WTC11 (cell line): ENCODE results near the gene PTPRN2. TPM values are rescaled to one million over a fixed set of nuclear protein-coding genes. Genes with fewer than 3 reads are reported as not detected.

ENCODE experiments used
- ATAC-seq: fragments of 200-7000 bp; cut with Tn5 transposase; 2 replicates; pipeline ENCODE4 v1.10.0; 2021; ENCODE audit warnings: mild to moderate bottlenecking, moderate library complexity
- CTCF ChIA-PET: fragments of 300-600 bp; sonication (Branson Sonifier 250); formaldehyde crosslinking; loops from one replicate; lab custom pipeline; 2021; ENCODE audit warnings: antibody characterized with exemption; lab: Charles Lee
- POLR2A ChIA-PET: fragments of 350-600 bp; sonication (Branson Sonifier 250); formaldehyde crosslinking; loops from one replicate; lab custom pipeline; 2021; ENCODE audit warnings: antibody characterized with exemption; lab: Charles Lee
- DNase-seq: peaks from one replicate; pipeline ENCODE4 v3.0.0; 2021; ENCODE audit warnings: low spot score
- H3K27ac Mint-ChIP-seq: 2 replicates; pipeline ENCODE4 v1.8.0; 2021; ENCODE audit warnings: mixed read lengths
- H3K27me3 Mint-ChIP-seq: 2 replicates; pipeline ENCODE4 v1.8.0; 2021; ENCODE audit warnings: low read depth, mild to moderate bottlenecking, moderate library complexity, mixed read lengths
- H3K36me3 Mint-ChIP-seq: 2 replicates; pipeline ENCODE4 v1.8.0; 2021; ENCODE audit warnings: mixed read lengths
- H3K4me1 Mint-ChIP-seq: 2 replicates; pipeline ENCODE4 v1.8.0; 2022; ENCODE audit warnings: mixed read lengths
- H3K4me3 Mint-ChIP-seq: 2 replicates; pipeline ENCODE4 v1.8.0; 2021; ENCODE audit warnings: mild to moderate bottlenecking, moderate library complexity, mixed read lengths
- H3K9me3 Mint-ChIP-seq: 2 replicates; pipeline ENCODE4 v1.8.0; 2021; ENCODE audit warnings: mixed read lengths
- ATF1 ChIP-seq: sonication (generic); formaldehyde crosslinking; IDR thresholded peaks from 2 replicates; pipeline ENCODE4 v1.8.1; 2023; ENCODE audit warnings: mild to moderate bottlenecking, moderate library complexity, missing genetic modification reagents
- CBFB ChIP-seq: sonication (generic); formaldehyde crosslinking; IDR thresholded peaks from 2 replicates; pipeline ENCODE4 v1.8.1; 2022; ENCODE audit warnings: mild to moderate bottlenecking, low read depth, missing genetic modification reagents
- EMX1 ChIP-seq: fragments of 250-450 bp; sonication (Bioruptor Pico); IDR thresholded peaks from 2 replicates; pipeline ENCODE4 v1.8.0; 2021; ENCODE audit warnings: mild to moderate bottlenecking
- GABPB1 ChIP-seq: sonication (generic); formaldehyde crosslinking; IDR thresholded peaks from 2 replicates; pipeline ENCODE4 v1.8.1; 2023; ENCODE audit warnings: mild to moderate bottlenecking, missing genetic modification reagents
- GRHL2 ChIP-seq: fragments of 250-450 bp; sonication (Bioruptor Pico); IDR thresholded peaks from 2 replicates; pipeline ENCODE4 v1.8.0; 2022; ENCODE audit warnings: mild to moderate bottlenecking, moderate library complexity; ENCODE audit not compliant: insufficient replicate concordance, severe bottlenecking
- KAT7 ChIP-seq: sonication (generic); formaldehyde crosslinking; IDR thresholded peaks from 2 replicates; pipeline ENCODE4 v1.8.1; 2023; ENCODE audit warnings: missing genetic modification reagents, mild to moderate bottlenecking, borderline replicate concordance
- RORB ChIP-seq: fragments of 250-450 bp; sonication (Bioruptor Pico); IDR thresholded peaks from 2 replicates; pipeline ENCODE4 v1.9.0; 2021; ENCODE audit warnings: mild to moderate bottlenecking
- STAT6 ChIP-seq: sonication (generic); formaldehyde crosslinking; conservative IDR thresholded peaks from 2 replicates; pipeline ENCODE4 v1.8.1; 2023; ENCODE audit warnings: mild to moderate bottlenecking, low read depth, missing genetic modification reagents, moderate library complexity
- TEAD1 ChIP-seq: sonication (generic); formaldehyde crosslinking; IDR thresholded peaks from 2 replicates; pipeline ENCODE4 v1.8.0; 2022; ENCODE audit warnings: mild to moderate bottlenecking, missing genetic modification reagents
- ZBTB21 ChIP-seq: sonication (generic); formaldehyde crosslinking; IDR thresholded peaks from 2 replicates; pipeline ENCODE4 v1.8.1; 2023; ENCODE audit warnings: mild to moderate bottlenecking, missing genetic modification reagents, borderline replicate concordance
- ZBTB43 ChIP-seq: sonication (generic); formaldehyde crosslinking; IDR thresholded peaks from 2 replicates; pipeline ENCODE4 v1.8.1; 2023; ENCODE audit warnings: mild to moderate bottlenecking, missing genetic modification reagents
- ZNF416 ChIP-seq: fragments of 250-450 bp; sonication (Bioruptor Pico); IDR thresholded peaks from 2 replicates; pipeline ENCODE4 v1.9.0; 2021; ENCODE audit warnings: mild to moderate bottlenecking, inconsistent platforms
- ZNF532 ChIP-seq: fragments of 250-450 bp; sonication (Bioruptor Pico); IDR thresholded peaks from 2 replicates; pipeline ENCODE4 v1.9.0; 2021; ENCODE audit warnings: mild to moderate bottlenecking, borderline replicate concordance
- total RNA-seq: library from RNA; stranded (reverse); gene quantifications from 3 replicates; pipeline ENCODE4 v1.2.3, GENCODE V29; 2021
- TF ChIP-seq, protein P1 (sequence below): sonication (generic); formaldehyde crosslinking; IDR thresholded peaks from 2 replicates; pipeline ENCODE4 v1.8.1; 2023; ENCODE audit warnings: mild to moderate bottlenecking, missing genetic modification reagents
- TF ChIP-seq, protein P2 (sequence below): fragments of 250-450 bp; sonication (Bioruptor Pico); IDR thresholded peaks from 2 replicates; pipeline ENCODE4 v1.9.0; 2021; ENCODE audit warnings: mild to moderate bottlenecking
- TF ChIP-seq, protein P3 (sequence below): sonication (generic); formaldehyde crosslinking; IDR thresholded peaks from 2 replicates; pipeline ENCODE4 v1.8.0; 2023; ENCODE audit warnings: missing genetic modification reagents

PTPRN2 gene
- total RNA-seq, 1 experiment from 2014 or later = 4.7 TPM

DNA sequence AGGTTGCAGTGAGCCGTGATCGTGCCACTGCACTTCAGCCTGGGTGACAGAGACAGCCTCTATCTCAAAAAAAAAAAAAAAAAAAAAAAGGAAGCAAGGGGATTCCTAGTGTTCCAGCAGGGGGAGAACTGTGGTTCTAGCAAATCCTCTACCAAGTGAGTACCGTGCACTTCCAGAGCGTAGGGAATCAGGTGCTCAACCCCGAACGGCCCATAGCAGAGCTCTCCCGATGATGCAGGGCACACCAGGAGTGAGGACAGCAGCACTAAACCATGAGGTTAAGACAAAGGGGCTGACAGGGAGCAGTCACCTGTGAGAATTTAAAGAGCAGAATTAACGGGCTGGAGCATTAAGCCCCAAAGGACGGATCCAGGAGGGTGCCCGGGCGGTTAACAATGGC, 173.6 kb downstream of the PTPRN2 start:
- no peak overlapping the region for H3K27ac Mint-ChIP-seq
- POLR2A ChIA-PET = no interaction called here
- CTCF ChIA-PET = interaction anchor here (0.6 to 3.1 kb wide), 15 partner anchors 9 to 233 kb away, joined by 3 to 13 read pairs (median 4); no protein-coding TSS in a partner anchor
- peaks cover 31% of the 10 kb centered on the region for H3K9me3 Mint-ChIP-seq
- no peak for DNase-seq
- peak; percentile 80 for ATAC-seq
- TF ChIP-seq ZNF532 (CRISPR knock-in tag) (no peak), CBFB (CRISPR knock-in tag) (no peak), GRHL2 (CRISPR knock-in tag) (no peak), ZBTB43 (CRISPR knock-in tag) (no peak), GABPB1 (CRISPR knock-in tag) (no peak), RORB (CRISPR knock-in tag) (no peak)
- TF ChIP-seq, protein P1, sequence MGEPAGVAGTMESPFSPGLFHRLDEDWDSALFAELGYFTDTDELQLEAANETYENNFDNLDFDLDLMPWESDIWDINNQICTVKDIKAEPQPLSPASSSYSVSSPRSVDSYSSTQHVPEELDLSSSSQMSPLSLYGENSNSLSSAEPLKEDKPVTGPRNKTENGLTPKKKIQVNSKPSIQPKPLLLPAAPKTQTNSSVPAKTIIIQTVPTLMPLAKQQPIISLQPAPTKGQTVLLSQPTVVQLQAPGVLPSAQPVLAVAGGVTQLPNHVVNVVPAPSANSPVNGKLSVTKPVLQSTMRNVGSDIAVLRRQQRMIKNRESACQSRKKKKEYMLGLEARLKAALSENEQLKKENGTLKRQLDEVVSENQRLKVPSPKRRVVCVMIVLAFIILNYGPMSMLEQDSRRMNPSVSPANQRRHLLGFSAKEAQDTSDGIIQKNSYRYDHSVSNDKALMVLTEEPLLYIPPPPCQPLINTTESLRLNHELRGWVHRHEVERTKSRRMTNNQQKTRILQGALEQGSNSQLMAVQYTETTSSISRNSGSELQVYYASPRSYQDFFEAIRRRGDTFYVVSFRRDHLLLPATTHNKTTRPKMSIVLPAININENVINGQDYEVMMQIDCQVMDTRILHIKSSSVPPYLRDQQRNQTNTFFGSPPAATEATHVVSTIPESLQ (CRISPR knock-in tag) = no peak
- H3K36me3 Mint-ChIP-seq = peaks cover 13% of the 10 kb centered on the region
- no peak overlapping the region for H3K4me3 Mint-ChIP-seq
- H3K27me3 Mint-ChIP-seq = no peaks in the 10 kb centered on the region
- H3K4me1 Mint-ChIP-seq = peaks cover 9% of the 10 kb centered on the region

GRCh38 chr7:158411232-158411950, 176.2 kb downstream of the PTPRN2 start:
- H3K36me3 Mint-ChIP-seq = no peaks in the 10 kb centered on the region
- no peak overlapping the region for H3K27ac Mint-ChIP-seq
- H3K4me1 Mint-ChIP-seq = peaks cover 9% of the 10 kb centered on the region
- TF ChIP-seq ZNF416 (CRISPR knock-in tag) (no peak), KAT7 (CRISPR knock-in tag) (no peak), TEAD1 (CRISPR knock-in tag) (no peak), EMX1 (CRISPR knock-in tag) (no peak), ZBTB21 (CRISPR knock-in tag) (no peak), STAT6 (CRISPR knock-in tag) (no peak), ATF1 (CRISPR knock-in tag) (no peak)
- TF ChIP-seq, protein P1 (CRISPR knock-in tag) = no peak
- TF ChIP-seq, protein P2, sequence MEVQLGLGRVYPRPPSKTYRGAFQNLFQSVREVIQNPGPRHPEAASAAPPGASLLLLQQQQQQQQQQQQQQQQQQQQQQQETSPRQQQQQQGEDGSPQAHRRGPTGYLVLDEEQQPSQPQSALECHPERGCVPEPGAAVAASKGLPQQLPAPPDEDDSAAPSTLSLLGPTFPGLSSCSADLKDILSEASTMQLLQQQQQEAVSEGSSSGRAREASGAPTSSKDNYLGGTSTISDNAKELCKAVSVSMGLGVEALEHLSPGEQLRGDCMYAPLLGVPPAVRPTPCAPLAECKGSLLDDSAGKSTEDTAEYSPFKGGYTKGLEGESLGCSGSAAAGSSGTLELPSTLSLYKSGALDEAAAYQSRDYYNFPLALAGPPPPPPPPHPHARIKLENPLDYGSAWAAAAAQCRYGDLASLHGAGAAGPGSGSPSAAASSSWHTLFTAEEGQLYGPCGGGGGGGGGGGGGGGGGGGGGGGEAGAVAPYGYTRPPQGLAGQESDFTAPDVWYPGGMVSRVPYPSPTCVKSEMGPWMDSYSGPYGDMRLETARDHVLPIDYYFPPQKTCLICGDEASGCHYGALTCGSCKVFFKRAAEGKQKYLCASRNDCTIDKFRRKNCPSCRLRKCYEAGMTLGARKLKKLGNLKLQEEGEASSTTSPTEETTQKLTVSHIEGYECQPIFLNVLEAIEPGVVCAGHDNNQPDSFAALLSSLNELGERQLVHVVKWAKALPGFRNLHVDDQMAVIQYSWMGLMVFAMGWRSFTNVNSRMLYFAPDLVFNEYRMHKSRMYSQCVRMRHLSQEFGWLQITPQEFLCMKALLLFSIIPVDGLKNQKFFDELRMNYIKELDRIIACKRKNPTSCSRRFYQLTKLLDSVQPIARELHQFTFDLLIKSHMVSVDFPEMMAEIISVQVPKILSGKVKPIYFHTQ (CRISPR knock-in tag) = no peak
- TF ChIP-seq, protein P3, sequence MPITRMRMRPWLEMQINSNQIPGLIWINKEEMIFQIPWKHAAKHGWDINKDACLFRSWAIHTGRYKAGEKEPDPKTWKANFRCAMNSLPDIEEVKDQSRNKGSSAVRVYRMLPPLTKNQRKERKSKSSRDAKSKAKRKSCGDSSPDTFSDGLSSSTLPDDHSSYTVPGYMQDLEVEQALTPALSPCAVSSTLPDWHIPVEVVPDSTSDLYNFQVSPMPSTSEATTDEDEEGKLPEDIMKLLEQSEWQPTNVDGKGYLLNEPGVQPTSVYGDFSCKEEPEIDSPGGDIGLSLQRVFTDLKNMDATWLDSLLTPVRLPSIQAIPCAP = no peak
- TF ChIP-seq, all 79 proteins: peak for 0
- Mint-ChIP-seq H3K4me3 (no peak overlapping the region), H3K9me3 (peaks cover 10% of the 10 kb centered on the region), H3K27me3 (no peaks in the 10 kb centered on the region)
- ChIA-PET POLR2A (no interaction called here), CTCF (interaction anchor here (1.0 to 1.1 kb wide), 2 partner anchors 8 to 18 kb away, joined by 3 read pairs; no protein-coding TSS in a partner anchor)
- ATAC-seq (no peak), DNase-seq (no peak)
